ENCODE results near the gene TMEM273.

The TMEM273 gene

GRCh38 chr10:49149881-49150280 lies 38.3 kb downstream of the TMEM273 start:
- Histone ChIP-seq H3K36me3 (ENCODE audit: insufficient read depth, low read length) (no peaks in the 10 kb centered on the region), H3K4me3 (ENCODE audit: low read length) (no peak overlapping the region), H3K9ac (ENCODE audit: low read depth, low read length) (no peak overlapping the region), H3K4me2 (ENCODE audit: low read length) (no peak overlapping the region), H3K9me3 (replicated peaks; ENCODE audit: low read length) (no peaks in the 10 kb centered on the region), H3K27me3 (ENCODE audit: control insufficient read depth, insufficient read depth, low read length) (peaks cover 44% of the 10 kb centered on the region), H3K4me1 (ENCODE audit: control insufficient read depth, insufficient read depth, low read length) (peaks cover 3% of the 10 kb centered on the region)

- peaks cover 21% of the 10 kb centered on the region for H3K27me3 ChIP-seq (ENCODE audit: control insufficient read depth, insufficient read depth, low read length)
- H3K4me2 ChIP-seq (ENCODE audit: low read length), result no peak overlapping the region
- H3K4me3 ChIP-seq (ENCODE audit: low read length), result no peak overlapping the region
- no peaks in the 10 kb centered on the region for H3K36me3 ChIP-seq (ENCODE audit: insufficient read depth, low read length)
- H3K9me3 ChIP-seq (replicated peaks; ENCODE audit: low read length), result no peaks in the 10 kb centered on the region
- no peak overlapping the region for H3K9ac ChIP-seq (ENCODE audit: low read depth, low read length)
- H3K4me1 ChIP-seq (ENCODE audit: control insufficient read depth, insufficient read depth, low read length), result peaks cover 19% of the 10 kb centered on the region
These were observed 44.0 kb downstream of the TMEM273 start for GRCh38 chr10:49144058-49144720.

GRCh38 chr10:49143249-49143648 lies 44.9 kb downstream of the TMEM273 start:
- no peaks in the 10 kb centered on the region for H3K36me3 ChIP-seq (ENCODE audit: insufficient read depth, low read length)
- H3K9me3 ChIP-seq (replicated peaks; ENCODE audit: low read length), result no peaks in the 10 kb centered on the region
- H3K4me3 ChIP-seq (ENCODE audit: low read length), result no peak overlapping the region
- no peak overlapping the region for H3K4me2 ChIP-seq (ENCODE audit: low read length)
- H3K27me3 ChIP-seq (ENCODE audit: control insufficient read depth, insufficient read depth, low read length), result peaks cover 21% of the 10 kb centered on the region
- no peak overlapping the region for H3K9ac ChIP-seq (ENCODE audit: low read depth, low read length)
- H3K4me1 ChIP-seq (ENCODE audit: control insufficient read depth, insufficient read depth, low read length), result peaks cover 25% of the 10 kb centered on the region

GRCh38 chr10:49141541-49142332 lies 46.5 kb downstream of the TMEM273 start:
- peaks cover 25% of the 10 kb centered on the region for H3K4me1 ChIP-seq (ENCODE audit: control insufficient read depth, insufficient read depth, low read length)
- no peak overlapping the region for H3K4me2 ChIP-seq (ENCODE audit: low read length)
- no peaks in the 10 kb centered on the region for H3K9me3 ChIP-seq (replicated peaks; ENCODE audit: low read length)
- H3K36me3 ChIP-seq (ENCODE audit: insufficient read depth, low read length), result no peaks in the 10 kb centered on the region
- H3K9ac ChIP-seq (ENCODE audit: low read depth, low read length), result no peak overlapping the region
- H3K27me3 ChIP-seq (ENCODE audit: control insufficient read depth, insufficient read depth, low read length), result peaks cover 32% of the 10 kb centered on the region
- no peak overlapping the region for H3K4me3 ChIP-seq (ENCODE audit: low read length)

- Histone ChIP-seq H3K27me3 (ENCODE audit: control insufficient read depth, insufficient read depth, low read length) (peaks cover 35% of the 10 kb centered on the region), H3K9me3 (replicated peaks; ENCODE audit: low read length) (no peaks in the 10 kb centered on the region), H3K9ac (ENCODE audit: low read depth, low read length) (no peak overlapping the region), H3K36me3 (ENCODE audit: insufficient read depth, low read length) (no peaks in the 10 kb centered on the region), H3K4me2 (ENCODE audit: low read length) (no peak overlapping the region), H3K4me1 (ENCODE audit: control insufficient read depth, insufficient read depth, low read length) (peaks cover 25% of the 10 kb centered on the region), H3K4me3 (ENCODE audit: low read length) (no peak overlapping the region)
These were observed 47.6 kb downstream of the TMEM273 start for GRCh38 chr10:49140304-49141177.

GRCh38 chr10:49139846-49140195 lies 48.4 kb downstream of the TMEM273 start:
- Histone ChIP-seq H3K36me3 (ENCODE audit: insufficient read depth, low read length) (no peaks in the 10 kb centered on the region), H3K27me3 (ENCODE audit: control insufficient read depth, insufficient read depth, low read length) (peaks cover 33% of the 10 kb centered on the region), H3K4me2 (ENCODE audit: low read length) (peak overlapping the region; percentile 22), H3K9me3 (replicated peaks; ENCODE audit: low read length) (no peaks in the 10 kb centered on the region), H3K4me1 (ENCODE audit: control insufficient read depth, insufficient read depth, low read length) (peaks cover 25% of the 10 kb centered on the region), H3K4me3 (ENCODE audit: low read length) (no peak overlapping the region), H3K9ac (ENCODE audit: low read depth, low read length) (peak overlapping the region; percentile 34)

- peak overlapping the region; percentile 34 for H3K9ac ChIP-seq (ENCODE audit: low read depth, low read length)
- H3K4me3 ChIP-seq (ENCODE audit: low read length), result no peak overlapping the region
- peak overlapping the region; percentile 22 for H3K4me2 ChIP-seq (ENCODE audit: low read length)
- peaks cover 25% of the 10 kb centered on the region for H3K4me1 ChIP-seq (ENCODE audit: control insufficient read depth, insufficient read depth, low read length)
- H3K27me3 ChIP-seq (ENCODE audit: control insufficient read depth, insufficient read depth, low read length), result peaks cover 32% of the 10 kb centered on the region
- no peaks in the 10 kb centered on the region for H3K9me3 ChIP-seq (replicated peaks; ENCODE audit: low read length)
- no peaks in the 10 kb centered on the region for H3K36me3 ChIP-seq (ENCODE audit: insufficient read depth, low read length)
These were observed 49.0 kb downstream of the TMEM273 start for GRCh38 chr10:49139028-49139845.

GRCh38 chr10:49138361-49138891 lies 49.8 kb downstream of the TMEM273 start:
- no peaks in the 10 kb centered on the region for H3K36me3 ChIP-seq (ENCODE audit: insufficient read depth, low read length)
- peaks cover 37% of the 10 kb centered on the region for H3K27me3 ChIP-seq (ENCODE audit: control insufficient read depth, insufficient read depth, low read length)
- H3K9ac ChIP-seq (ENCODE audit: low read depth, low read length), result no peak overlapping the region
- peaks cover 25% of the 10 kb centered on the region for H3K4me1 ChIP-seq (ENCODE audit: control insufficient read depth, insufficient read depth, low read length)
- H3K4me2 ChIP-seq (ENCODE audit: low read length), result no peak overlapping the region
- H3K9me3 ChIP-seq (replicated peaks; ENCODE audit: low read length), result no peaks in the 10 kb centered on the region
- no peak overlapping the region for H3K4me3 ChIP-seq (ENCODE audit: low read length)

- no peak overlapping the region for H3K4me3 ChIP-seq (ENCODE audit: low read length)
- H3K4me2 ChIP-seq (ENCODE audit: low read length), result no peak overlapping the region
- no peak overlapping the region for H3K9ac ChIP-seq (ENCODE audit: low read depth, low read length)
- H3K4me1 ChIP-seq (ENCODE audit: control insufficient read depth, insufficient read depth, low read length), result peaks cover 29% of the 10 kb centered on the region
- no peaks in the 10 kb centered on the region for H3K9me3 ChIP-seq (replicated peaks; ENCODE audit: low read length)
- peaks cover 52% of the 10 kb centered on the region for H3K27me3 ChIP-seq (ENCODE audit: control insufficient read depth, insufficient read depth, low read length)
- H3K36me3 ChIP-seq (ENCODE audit: insufficient read depth, low read length), result no peaks in the 10 kb centered on the region
These were observed 51.7 kb downstream of the TMEM273 start for GRCh38 chr10:49136525-49136924.

GRCh38 chr10:49135575-49136313 lies 52.4 kb downstream of the TMEM273 start:
- Histone ChIP-seq H3K4me3 (ENCODE audit: low read length) (no peak overlapping the region), H3K9ac (ENCODE audit: low read depth, low read length) (no peak overlapping the region), H3K9me3 (replicated peaks; ENCODE audit: low read length) (no peaks in the 10 kb centered on the region), H3K36me3 (ENCODE audit: insufficient read depth, low read length) (no peaks in the 10 kb centered on the region), H3K27me3 (ENCODE audit: control insufficient read depth, insufficient read depth, low read length) (peaks cover 60% of the 10 kb centered on the region), H3K4me2 (ENCODE audit: low read length) (no peak overlapping the region), H3K4me1 (ENCODE audit: control insufficient read depth, insufficient read depth, low read length) (peaks cover 31% of the 10 kb centered on the region)
